ENCODE results near the gene SERPINE3. TPM values are rescaled to one million over a fixed set of nuclear protein-coding genes. Genes with fewer than 3 reads are reported as not detected.

SERPINE3 gene
- total RNA-seq, 1 experiment from 2014 or later: 0.59 TPM

DNA sequence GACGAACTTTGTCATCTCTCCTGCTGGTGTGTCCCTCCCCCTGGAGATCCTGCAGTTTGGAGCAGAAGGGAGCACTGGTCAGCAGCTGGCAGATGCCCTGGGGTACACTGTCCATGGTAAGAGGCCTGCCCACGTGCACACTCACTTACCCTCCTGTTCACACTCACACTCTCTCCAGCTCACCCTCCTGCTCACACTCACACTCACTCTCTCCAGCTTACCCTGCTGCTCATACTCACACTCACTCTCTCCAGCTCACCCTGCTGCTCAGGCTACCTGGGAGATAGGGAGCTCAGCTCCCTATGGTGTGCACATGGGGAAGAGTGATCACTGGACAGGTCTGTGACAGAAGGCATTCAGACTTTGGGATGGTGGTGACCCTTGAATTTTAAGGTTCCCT, 1.7 kb downstream of the SERPINE3 start (continued):
- TF ChIP-seq, protein P1, sequence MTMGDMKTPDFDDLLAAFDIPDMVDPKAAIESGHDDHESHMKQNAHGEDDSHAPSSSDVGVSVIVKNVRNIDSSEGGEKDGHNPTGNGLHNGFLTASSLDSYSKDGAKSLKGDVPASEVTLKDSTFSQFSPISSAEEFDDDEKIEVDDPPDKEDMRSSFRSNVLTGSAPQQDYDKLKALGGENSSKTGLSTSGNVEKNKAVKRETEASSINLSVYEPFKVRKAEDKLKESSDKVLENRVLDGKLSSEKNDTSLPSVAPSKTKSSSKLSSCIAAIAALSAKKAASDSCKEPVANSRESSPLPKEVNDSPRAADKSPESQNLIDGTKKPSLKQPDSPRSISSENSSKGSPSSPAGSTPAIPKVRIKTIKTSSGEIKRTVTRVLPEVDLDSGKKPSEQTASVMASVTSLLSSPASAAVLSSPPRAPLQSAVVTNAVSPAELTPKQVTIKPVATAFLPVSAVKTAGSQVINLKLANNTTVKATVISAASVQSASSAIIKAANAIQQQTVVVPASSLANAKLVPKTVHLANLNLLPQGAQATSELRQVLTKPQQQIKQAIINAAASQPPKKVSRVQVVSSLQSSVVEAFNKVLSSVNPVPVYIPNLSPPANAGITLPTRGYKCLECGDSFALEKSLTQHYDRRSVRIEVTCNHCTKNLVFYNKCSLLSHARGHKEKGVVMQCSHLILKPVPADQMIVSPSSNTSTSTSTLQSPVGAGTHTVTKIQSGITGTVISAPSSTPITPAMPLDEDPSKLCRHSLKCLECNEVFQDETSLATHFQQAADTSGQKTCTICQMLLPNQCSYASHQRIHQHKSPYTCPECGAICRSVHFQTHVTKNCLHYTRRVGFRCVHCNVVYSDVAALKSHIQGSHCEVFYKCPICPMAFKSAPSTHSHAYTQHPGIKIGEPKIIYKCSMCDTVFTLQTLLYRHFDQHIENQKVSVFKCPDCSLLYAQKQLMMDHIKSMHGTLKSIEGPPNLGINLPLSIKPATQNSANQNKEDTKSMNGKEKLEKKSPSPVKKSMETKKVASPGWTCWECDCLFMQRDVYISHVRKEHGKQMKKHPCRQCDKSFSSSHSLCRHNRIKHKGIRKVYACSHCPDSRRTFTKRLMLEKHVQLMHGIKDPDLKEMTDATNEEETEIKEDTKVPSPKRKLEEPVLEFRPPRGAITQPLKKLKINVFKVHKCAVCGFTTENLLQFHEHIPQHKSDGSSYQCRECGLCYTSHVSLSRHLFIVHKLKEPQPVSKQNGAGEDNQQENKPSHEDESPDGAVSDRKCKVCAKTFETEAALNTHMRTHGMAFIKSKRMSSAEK (CRISPR knock-in tag; IDR thresholded peaks at IDR 0.05; ENCODE audit: borderline replicate concordance): no peak
- TF ChIP-seq ZNF121 (CRISPR knock-in tag; IDR thresholded peaks at IDR 0.05): no peak
- TF ChIP-seq TP53 (CRISPR knock-in tag; IDR thresholded peaks at IDR 0.05): no peak
- TF ChIP-seq NR3C1 (CRISPR knock-in tag; conservative IDR thresholded peaks at IDR 0.05; ENCODE audit: low read depth): no peak
- TF ChIP-seq, protein P2, sequence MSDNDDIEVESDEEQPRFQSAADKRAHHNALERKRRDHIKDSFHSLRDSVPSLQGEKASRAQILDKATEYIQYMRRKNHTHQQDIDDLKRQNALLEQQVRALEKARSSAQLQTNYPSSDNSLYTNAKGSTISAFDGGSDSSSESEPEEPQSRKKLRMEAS (CRISPR knock-in tag; IDR thresholded peaks at IDR 0.05): no peak
- TF ChIP-seq, protein P3, sequence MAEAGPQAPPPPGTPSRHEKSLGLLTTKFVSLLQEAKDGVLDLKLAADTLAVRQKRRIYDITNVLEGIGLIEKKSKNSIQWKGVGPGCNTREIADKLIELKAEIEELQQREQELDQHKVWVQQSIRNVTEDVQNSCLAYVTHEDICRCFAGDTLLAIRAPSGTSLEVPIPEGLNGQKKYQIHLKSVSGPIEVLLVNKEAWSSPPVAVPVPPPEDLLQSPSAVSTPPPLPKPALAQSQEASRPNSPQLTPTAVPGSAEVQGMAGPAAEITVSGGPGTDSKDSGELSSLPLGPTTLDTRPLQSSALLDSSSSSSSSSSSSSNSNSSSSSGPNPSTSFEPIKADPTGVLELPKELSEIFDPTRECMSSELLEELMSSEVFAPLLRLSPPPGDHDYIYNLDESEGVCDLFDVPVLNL (CRISPR knock-in tag; IDR thresholded peaks at IDR 0.05; ENCODE audit: borderline replicate concordance, low read depth): no peak

DNA sequence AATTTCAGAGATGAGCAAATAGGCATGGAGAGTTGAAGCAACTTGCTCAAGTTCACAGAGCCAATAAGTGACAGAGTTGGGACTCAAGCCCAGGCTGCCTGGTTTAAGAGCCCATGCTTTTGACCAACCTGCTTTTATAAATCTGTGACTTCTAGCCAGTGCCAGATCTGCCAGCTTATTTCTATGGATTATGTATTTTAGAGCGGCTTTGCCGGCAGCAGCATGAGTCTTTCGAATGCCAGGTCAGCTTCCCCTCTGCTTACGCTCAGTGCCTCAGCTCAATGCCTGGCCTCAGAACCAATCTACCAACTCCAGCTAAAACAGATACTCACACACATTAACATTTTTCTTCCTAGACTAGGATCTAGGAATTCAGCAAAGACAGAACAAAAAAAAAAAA, 2.3 kb downstream of the SERPINE3 start:
- Mint-ChIP-seq H3K9me3 (no peaks in the 10 kb centered on the region), H3K27ac (no peak overlapping the region)
- POLR2A ChIA-PET: interaction anchor here (0.6 kb wide), 2 partner anchors 10 to 15 kb away, joined by 3 to 7 read pairs; no protein-coding TSS in a partner anchor

More for the DNA sequence above, 2.3 kb downstream of the SERPINE3 start:
- DNase-seq (ENCODE audit: low spot score) (no peak), ATAC-seq (no peak)
- CTCF ChIA-PET: interaction anchor here (0.7 to 1.6 kb wide), 3 partner anchors 44 to 116 kb away, joined by 3 read pairs; no protein-coding TSS in a partner anchor
- no peaks in the 10 kb centered on the region for H3K27me3 Mint-ChIP-seq (ENCODE audit: low read depth)
- peaks cover 38% of the 10 kb centered on the region for H3K4me1 Mint-ChIP-seq
- TF ChIP-seq FOXJ3 (CRISPR knock-in tag; IDR thresholded peaks at IDR 0.05; ENCODE audit: borderline replicate concordance) (no peak), ESRRA (CRISPR knock-in tag; IDR thresholded peaks at IDR 0.05; ENCODE audit: borderline replicate concordance) (no peak), GTF2I (CRISPR knock-in tag; conservative IDR thresholded peaks at IDR 0.05) (no peak), ZNF416 (CRISPR knock-in tag; IDR thresholded peaks at IDR 0.05) (no peak), ATF1 (CRISPR knock-in tag; IDR thresholded peaks at IDR 0.05) (no peak), NFYB (CRISPR knock-in tag; conservative IDR thresholded peaks at IDR 0.05; ENCODE audit: low read depth) (no peak), SMAD3 (CRISPR knock-in tag; IDR thresholded peaks at IDR 0.05; ENCODE audit: borderline replicate concordance) (no peak), ZNF423 (CRISPR knock-in tag; IDR thresholded peaks at IDR 0.05) (no peak), GABPB1 (CRISPR knock-in tag; IDR thresholded peaks at IDR 0.05) (no peak)
- TF ChIP-seq, protein P4, sequence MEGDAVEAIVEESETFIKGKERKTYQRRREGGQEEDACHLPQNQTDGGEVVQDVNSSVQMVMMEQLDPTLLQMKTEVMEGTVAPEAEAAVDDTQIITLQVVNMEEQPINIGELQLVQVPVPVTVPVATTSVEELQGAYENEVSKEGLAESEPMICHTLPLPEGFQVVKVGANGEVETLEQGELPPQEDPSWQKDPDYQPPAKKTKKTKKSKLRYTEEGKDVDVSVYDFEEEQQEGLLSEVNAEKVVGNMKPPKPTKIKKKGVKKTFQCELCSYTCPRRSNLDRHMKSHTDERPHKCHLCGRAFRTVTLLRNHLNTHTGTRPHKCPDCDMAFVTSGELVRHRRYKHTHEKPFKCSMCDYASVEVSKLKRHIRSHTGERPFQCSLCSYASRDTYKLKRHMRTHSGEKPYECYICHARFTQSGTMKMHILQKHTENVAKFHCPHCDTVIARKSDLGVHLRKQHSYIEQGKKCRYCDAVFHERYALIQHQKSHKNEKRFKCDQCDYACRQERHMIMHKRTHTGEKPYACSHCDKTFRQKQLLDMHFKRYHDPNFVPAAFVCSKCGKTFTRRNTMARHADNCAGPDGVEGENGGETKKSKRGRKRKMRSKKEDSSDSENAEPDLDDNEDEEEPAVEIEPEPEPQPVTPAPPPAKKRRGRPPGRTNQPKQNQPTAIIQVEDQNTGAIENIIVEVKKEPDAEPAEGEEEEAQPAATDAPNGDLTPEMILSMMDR (IDR thresholded peaks at IDR 0.05): no peak
- TF ChIP-seq, protein P5, sequence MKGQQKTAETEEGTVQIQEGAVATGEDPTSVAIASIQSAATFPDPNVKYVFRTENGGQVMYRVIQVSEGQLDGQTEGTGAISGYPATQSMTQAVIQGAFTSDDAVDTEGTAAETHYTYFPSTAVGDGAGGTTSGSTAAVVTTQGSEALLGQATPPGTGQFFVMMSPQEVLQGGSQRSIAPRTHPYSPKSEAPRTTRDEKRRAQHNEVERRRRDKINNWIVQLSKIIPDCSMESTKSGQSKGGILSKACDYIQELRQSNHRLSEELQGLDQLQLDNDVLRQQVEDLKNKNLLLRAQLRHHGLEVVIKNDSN (CRISPR knock-in tag; IDR thresholded peaks at IDR 0.05): no peak
- TF ChIP-seq, protein P6, sequence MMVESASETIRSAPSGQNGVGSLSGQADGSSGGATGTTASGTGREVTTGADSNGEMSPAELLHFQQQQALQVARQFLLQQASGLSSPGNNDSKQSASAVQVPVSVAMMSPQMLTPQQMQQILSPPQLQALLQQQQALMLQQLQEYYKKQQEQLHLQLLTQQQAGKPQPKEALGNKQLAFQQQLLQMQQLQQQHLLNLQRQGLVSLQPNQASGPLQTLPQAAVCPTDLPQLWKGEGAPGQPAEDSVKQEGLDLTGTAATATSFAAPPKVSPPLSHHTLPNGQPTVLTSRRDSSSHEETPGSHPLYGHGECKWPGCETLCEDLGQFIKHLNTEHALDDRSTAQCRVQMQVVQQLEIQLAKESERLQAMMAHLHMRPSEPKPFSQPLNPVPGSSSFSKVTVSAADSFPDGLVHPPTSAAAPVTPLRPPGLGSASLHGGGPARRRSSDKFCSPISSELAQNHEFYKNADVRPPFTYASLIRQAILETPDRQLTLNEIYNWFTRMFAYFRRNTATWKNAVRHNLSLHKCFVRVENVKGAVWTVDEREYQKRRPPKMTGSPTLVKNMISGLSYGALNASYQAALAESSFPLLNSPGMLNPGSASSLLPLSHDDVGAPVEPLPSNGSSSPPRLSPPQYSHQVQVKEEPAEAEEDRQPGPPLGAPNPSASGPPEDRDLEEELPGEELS (CRISPR knock-in tag; IDR thresholded peaks at IDR 0.05): no peak
- TF ChIP-seq, protein P7, sequence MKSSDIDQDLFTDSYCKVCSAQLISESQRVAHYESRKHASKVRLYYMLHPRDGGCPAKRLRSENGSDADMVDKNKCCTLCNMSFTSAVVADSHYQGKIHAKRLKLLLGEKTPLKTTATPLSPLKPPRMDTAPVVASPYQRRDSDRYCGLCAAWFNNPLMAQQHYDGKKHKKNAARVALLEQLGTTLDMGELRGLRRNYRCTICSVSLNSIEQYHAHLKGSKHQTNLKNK (CRISPR knock-in tag; IDR thresholded peaks at IDR 0.05): no peak
- no peaks in the 10 kb centered on the region for H3K36me3 Mint-ChIP-seq
- H3K4me3 Mint-ChIP-seq: no peak overlapping the region

Data from WTC11 (cell line).